Daoy (cell line): ENCODE measurements around the gene ZSCAN31. TPM values are rescaled to one million over a fixed set of nuclear protein-coding genes. Genes with fewer than 3 reads are reported as not detected.
"Not testable (repeated sequence)": the region's sequence is repeated elsewhere in the genome, so short reads cannot be mapped to it uniquely, and the experiment has no call there.

Experiments
- DNase-seq: peaks from one replicate; pipeline ENCODE4 v3.0.0-alpha.2; 2015; ENCODE audit warnings: low read depth
- total RNA-seq: library from RNA; depleted of rRNA; stranded (reverse); fragments of >200 nt; shearing (Covaris generic); gene quantifications from 2 replicates; pipeline ENCODE4 v1.2.3, GENCODE V29; 2014; rRNA removed

The ZSCAN31 gene
- total RNA-seq: 27.6 and 36.1 TPM in 2 replicates

GRCh38 chr6:28335564-28336283 lies at the start of gene ZSCAN31:
ZSCAN31 (minus strand) TSS chr6:28336148; CDS start chr6:28329683, 6,465 bp downstream.
- peak; percentile 99 for DNase-seq

GRCh38 chr6:28384143-28384533 lies 48.2 kb upstream of the ZSCAN31 start:
- DNase-seq: no peak

GRCh38 chr6:28383235-28384142 lies 47.5 kb upstream of the ZSCAN31 start:
- DNase-seq: peak; percentile 65

DNA sequence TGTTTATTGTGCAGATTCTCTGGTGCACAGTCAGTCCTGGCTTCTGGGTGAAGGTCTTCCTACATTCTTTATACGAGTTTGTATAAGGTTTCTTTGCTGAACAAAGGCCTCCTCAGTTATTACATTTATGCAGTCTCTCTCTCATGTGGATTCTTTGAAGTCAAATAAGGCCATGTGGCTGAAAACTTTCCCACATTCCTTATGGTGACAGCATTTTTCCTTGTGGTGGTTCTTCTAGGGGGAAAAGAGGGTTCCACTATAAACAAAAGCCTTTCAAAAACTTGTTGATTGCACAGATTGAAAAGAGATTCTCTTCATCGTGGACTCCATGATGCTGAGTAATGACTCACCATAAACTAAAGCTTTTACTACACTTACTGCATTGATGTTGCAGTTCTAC lies 44.4 kb upstream of the ZSCAN31 start:
- DNase-seq: no peak

- DNase-seq: no peak
Observed at GRCh38 chr6:28378644-28379043, 42.7 kb upstream of the ZSCAN31 start.

DNA sequence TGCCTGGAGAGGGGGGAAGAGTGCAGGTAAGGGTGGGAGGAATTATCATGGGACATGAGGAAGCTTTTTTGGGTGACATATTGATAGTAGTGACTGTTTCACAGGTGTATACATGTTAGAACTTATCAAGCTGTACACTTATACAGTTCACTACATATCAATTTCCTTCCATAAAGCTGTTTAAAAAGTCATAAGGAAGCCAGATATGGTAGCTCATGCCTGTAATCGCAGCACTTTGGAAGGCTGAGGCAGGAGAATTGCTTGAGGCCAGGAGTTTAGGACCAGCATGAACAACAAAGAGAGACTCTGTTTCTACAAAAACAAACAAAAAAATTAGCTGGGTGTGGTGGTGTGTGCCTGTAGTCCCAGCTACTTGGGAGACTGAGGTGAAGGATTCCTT lies 41.9 kb upstream of the ZSCAN31 start:
- no peak for DNase-seq

DNA sequence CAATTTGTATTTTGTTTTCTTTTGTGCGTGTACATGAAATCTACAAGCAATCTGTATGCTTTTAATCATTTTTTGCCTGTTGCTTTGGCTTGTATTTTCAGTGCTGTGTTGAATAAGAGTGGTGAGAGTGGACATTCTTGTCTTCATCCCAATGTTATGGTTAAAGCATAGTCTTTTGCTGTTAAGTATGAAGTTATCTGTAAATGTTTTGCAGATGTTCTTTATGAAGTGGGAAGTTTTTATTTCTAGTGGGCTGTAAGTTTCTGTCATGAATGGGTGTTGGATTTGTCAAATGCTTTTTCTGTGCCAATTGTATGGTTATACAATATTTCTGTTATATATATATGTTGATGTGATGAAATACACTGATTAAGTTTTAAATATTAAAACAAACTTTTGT lies 38.0 kb upstream of the ZSCAN31 start:
- no peak for DNase-seq

- DNase-seq: no peak
Observed at GRCh38 chr6:28371706-28372451, 35.9 kb upstream of the ZSCAN31 start.

GRCh38 chr6:28371280-28371679 lies 35.3 kb upstream of the ZSCAN31 start:
- DNase-seq: no peak

DNA sequence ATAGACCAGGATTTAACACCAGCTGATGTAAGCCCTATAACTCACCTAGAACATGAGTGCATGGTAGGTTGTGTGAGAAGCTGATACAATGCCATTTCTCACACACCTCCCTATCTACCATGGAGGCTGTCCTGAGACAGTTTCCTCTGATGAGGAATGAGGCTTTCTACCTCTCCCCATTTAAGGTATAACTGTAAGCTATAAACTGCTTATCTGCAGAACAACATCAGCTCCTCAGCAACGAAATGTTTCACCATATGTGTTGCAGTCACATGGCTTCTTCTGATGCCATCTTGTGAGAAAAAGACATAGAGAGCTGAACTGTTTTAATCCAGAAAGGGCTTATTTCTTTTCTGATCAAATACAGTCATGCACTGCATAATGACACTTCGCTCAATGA lies 34.5 kb upstream of the ZSCAN31 start:
- DNase-seq: no peak

GRCh38 chr6:28369463-28369862 lies 33.5 kb upstream of the ZSCAN31 start:
- no peak for DNase-seq

DNA sequence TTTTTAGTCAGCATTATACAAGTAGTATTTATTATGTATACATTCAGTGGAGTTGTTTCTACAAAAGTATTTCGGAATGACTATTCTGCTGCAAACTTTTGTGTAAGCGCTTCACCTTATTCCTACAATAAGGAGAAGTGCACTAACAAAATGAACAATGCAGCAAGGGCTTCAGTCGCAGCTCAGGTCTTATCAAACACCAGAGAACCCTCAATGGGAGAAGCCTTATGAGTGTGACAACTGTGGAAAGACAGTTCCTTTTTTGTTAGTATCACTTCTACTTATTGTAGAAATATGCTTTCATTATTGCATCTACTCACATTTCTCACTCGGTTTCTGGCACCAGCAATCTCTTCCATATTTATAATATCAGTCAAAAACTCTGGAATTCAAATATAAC lies 32.6 kb upstream of the ZSCAN31 start:
- no peak for DNase-seq

DNA sequence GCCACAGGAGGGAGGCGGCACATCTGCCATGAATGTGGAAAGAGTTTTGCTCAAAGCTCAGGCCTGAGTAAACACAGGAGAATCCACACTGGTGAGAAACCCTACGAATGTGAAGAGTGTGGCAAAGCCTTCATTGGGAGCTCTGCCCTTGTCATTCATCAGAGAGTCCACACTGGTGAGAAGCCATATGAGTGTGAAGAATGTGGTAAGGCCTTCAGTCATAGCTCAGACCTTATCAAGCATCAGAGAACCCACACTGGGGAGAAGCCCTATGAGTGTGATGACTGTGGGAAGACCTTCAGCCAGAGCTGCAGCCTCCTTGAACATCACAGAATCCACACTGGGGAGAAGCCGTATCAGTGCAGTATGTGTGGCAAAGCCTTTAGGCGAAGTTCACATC lies 29.6 kb upstream of the ZSCAN31 start:
- DNase-seq: not testable (repeated sequence)

- DNase-seq: no peak
Observed at GRCh38 chr6:28360961-28361360, 25.0 kb upstream of the ZSCAN31 start.

- not testable (repeated sequence) for DNase-seq
Observed at GRCh38 chr6:28359562-28359961, 23.6 kb upstream of the ZSCAN31 start.

- no peak for DNase-seq
Observed at GRCh38 chr6:28357036-28357435, 21.1 kb upstream of the ZSCAN31 start.

GRCh38 chr6:28356666-28357020 lies 20.7 kb upstream of the ZSCAN31 start:
- DNase-seq: no peak

DNA sequence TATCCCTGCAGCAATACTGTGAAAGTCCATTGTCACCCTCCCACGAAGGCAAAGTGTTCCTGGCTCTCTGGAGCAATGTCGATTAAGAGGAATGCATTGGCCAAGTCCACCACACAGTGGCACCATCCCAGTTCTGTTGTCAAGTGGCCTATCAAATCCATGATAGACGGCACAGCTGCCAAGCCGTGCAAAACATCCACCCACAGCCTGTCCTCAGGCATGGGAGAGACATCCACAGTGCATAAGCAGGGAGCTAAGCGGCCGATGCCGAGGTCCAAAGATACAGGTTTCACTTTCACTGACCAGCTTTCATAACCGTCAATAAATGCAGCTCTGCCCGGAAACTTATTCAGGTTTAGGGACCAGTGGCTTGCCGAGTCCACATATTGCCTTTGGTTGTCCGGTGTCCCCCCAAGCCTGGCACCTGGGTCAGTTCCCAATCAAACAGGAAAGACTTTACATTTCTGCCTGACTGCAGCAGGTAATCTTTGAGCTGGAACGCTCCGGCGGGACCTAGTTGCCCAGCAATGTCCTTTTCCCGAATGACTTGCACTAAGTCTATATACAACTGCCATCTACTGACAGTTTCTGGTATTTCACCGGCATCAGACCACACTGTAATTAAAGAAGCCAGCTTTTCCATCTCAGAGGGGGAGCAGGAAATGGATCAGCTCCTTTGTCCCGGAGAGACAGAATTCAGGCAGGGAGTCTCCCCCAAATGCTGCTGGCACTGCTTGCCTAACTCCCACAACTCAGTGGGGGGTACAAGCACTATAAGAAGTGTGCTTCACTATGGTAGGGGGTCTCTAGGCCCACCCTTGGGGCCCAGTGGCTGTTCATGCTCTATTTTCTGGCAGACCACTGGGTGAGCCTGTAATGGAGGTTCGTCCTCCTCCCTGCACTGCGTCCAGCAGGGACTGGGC lies 20.1 kb upstream of the ZSCAN31 start:
- peak; percentile 90 for DNase-seq

DNA sequence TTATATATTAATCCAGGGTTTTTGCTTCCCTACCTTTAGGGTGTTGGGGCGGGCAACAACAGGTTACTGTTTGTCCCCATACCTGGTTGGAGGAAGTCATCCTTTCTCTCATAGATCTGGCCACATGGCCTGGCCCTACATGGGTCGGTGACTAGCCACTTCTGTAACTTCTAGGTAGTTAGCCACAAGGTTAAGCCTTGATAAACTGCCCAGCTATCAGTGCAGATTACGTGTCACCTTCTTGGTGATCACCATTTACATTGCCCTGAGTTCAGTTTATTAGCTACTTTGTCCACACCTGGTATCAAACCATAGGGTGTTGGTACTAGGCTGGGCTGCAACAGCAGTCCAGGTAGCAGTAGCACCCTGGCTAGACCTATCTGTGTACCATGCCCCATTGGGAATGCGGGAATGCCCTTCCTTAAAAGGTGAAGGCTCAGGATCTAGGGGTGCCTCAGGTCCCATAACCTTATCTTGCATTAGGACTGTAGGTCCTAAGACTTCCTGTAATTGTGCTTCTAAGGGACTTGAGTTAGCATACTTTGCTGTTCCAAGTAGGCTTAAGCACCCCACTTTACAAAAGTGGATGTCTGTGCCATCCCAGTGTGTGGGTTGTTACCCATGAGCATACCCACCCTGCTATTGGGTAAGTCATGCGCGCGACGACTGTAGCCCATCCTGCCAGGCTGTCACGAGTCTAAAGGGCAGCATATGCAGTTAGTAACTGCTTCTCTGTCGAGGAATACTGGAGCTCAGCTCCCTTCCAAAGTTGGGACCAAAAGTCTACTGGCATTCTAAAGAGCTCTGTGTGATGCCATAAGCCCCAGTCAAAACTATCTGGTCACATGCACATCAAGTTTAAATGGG lies 19.0 kb upstream of the ZSCAN31 start:
- DNase-seq: peak; percentile 9

GRCh38 chr6:28353981-28354676 lies 18.2 kb upstream of the ZSCAN31 start:
- DNase-seq: peak; percentile 94
